SIG-M5 (cell line): Measurements from ENCODE around the gene DUSP12.

ENCODE experiments used
- DNase-seq: peaks from one replicate; lab custom pipeline; 2025; lab: John Stamatoyannopoulos, UW

Gene DUSP12

DNA sequence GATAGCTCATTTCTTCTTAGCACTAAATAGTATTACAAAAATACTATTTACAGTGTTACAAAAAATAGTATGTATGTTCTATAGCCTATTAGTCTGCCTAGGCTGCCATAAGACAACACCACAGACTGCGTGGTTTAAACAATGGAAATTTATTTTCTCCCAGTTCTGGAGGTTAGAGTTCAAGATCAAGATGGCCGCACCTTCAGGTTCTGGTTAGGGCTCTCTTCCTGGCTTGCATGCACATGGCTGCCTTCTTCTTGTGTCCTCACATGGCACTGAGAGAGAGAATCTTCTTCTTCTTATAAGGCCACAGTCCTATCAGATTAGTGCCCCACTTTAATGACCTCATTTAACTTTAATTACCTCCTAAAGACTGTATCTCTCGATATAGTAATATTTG, 20.7 kb downstream of the DUSP12 start:
- no peak for DNase-seq

DNA sequence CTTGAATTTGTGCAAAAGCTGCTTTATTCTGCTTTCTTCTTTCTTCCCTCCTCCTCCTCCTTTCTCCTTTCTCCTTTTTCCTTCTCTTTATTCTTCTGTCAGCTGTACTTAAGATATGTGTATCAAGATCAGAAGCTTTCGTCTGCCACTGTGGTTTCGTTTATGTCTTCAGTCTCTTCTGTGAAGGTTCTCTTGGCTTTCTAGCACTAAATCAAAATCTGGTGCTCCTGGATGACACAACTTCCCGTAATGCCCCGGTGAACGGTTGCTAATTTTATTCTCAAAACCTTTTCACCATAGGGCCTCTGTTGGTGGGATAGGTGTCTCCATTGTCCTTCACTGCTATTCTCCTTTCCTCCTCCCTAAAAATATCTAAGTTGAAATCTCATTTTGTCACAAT, 21.6 kb downstream of the DUSP12 start:
- no peak for DNase-seq

DNA sequence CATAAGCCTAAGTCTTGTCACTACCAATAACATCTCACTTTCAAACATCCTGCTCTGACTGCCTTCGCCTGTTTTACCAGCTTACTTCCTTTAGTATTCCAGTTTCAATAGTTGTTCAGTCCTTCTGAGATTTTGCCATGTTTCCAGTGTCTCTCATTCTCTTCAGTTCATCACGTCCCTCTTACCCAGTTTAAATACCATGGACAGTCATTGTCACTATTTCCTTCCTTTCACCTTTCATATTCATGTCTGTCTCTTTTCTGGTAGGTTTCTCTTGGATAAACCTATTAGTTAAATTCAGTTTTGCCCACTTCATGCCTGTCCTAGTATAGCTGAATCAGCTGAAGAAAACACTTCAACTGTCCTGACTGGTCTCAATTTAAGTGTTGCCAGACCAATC, 22.4 kb downstream of the DUSP12 start:
- DNase-seq: no peak

DNA sequence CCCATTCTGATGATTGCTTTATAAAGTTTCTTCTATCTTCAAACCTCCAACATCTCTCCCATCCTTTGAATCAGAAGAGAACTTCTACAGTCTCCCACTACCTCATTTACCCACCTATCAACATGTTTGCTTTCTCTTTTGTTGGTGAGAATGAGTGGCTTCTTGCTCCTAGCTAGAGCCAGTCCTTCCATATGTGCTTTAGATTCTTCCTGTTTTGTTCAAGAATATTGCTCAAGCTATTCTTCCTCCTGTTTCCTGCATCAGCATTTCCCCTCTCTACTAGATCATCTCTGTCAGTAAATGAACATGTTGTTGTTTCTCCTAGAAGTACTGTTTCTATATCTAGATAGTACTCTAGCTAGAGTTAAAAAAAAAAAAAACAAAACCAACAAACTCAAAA, 22.8 kb downstream of the DUSP12 start:
- DNase-seq: peak; percentile 46

DNA sequence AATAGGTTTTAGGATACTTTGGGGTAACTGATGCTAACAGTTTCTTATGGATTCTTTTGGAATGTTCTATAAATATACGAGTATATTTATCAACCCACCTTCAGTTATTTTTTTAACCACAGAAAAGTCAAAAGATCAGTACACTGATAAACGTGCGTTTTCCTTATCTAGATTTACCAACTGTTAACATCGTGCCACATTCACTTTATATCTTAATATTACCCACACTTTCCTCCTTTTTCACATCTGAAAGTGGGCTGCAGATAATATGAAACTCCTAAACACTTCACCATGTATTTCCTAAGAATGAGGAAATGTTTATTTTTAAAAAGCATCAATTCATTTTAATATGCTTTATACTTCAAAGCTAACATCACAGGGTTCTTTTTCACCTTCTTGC, 24.2 kb downstream of the DUSP12 start:
- no peak for DNase-seq

DNA sequence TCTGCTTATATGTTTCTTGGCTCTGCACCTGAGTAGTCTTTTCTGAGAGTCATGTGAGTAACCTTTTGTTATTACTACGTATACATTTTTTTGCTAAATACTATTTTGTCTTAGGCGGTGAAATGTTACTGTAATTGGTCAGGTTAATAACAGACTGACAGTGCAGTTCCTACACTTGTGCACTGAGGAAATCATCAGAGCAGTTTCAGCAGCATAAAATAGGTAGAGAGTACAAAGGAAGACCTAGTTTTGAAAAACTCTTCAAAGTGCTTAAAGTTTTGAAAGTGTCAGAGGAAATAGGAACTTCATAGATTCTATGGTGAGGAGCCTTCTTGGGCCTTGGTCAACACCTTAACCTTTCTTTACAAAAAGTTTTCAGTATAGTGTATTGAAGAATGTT, 27.7 kb downstream of the DUSP12 start:
- no peak for DNase-seq

DNA sequence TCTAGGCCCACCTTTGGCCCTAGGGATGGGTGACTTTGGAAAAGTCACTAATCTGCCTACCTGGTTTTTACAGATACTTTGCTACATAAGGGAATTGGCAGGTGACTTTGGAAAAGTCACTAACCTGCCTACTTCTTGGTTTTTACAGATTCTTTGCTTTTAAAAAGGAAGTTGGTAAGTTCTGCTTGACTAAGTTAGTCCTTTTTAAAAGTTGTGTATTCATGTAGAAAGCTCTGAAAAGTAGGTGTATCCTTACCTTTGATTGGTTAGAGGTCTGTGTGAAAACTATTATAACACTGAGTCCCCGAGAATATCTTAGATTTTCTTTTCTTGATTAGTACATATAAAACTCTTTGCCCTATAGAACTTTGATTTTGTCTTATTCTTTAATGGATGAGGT, 28.9 kb downstream of the DUSP12 start:
- DNase-seq: no peak

DNA sequence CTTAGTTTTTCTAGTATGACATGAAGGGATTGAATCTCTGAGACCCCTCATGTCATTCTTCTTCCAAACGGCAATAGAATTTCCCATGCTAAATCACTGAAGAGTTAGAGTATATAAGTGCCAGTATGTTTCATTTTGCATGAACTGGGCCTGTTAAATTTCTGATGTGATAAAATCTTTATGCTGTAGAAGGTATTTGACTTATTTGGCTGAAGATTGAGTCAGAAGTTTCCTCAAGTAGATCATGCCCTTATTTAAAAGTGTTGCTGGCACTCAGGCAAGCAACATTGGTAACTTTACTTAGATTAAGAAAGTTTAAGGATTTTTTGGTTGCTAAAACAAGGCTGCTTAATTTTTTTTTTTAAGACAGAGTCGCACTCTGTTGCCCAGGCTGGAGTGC, 29.8 kb downstream of the DUSP12 start:
- DNase-seq: no peak

DNA sequence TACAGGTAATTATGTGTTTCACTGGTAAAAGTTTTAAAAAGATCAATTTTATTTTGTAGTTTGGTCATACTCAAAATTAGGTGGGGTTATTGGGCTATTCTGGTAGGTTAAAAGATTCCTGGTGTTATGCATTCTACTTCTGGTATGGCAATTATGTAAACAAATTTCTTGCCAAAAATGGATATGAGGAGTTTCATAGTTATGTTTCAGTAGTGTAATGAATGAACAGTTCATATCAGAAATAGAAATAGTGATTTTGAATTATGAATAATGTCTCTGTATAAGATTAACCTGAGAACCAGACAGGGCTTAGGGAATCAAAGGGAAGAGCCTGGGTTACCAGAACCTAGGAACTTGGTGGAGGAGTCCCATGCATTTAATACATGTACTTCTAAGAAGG, 32.4 kb downstream of the DUSP12 start:
- no peak for DNase-seq

DNA sequence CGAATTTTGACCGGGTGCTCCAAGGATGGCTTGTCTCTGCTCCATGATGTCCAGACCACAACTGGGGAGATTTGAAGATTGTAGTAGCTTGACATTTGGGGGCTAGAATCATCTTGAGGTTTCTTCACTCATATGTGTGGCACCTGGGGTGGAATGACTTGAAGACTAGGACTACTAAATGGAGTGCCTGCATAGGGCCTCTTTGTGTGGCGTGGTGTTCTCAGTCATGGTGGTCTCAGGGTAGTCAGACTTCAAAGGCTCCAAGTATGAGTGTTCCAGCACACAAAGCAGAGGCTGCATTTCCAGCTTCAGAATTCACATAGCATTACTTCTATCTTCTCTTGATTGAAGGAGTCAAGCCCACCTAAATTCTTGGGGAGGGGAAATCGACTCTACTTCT, 33.3 kb downstream of the DUSP12 start:
- no peak for DNase-seq

DNA sequence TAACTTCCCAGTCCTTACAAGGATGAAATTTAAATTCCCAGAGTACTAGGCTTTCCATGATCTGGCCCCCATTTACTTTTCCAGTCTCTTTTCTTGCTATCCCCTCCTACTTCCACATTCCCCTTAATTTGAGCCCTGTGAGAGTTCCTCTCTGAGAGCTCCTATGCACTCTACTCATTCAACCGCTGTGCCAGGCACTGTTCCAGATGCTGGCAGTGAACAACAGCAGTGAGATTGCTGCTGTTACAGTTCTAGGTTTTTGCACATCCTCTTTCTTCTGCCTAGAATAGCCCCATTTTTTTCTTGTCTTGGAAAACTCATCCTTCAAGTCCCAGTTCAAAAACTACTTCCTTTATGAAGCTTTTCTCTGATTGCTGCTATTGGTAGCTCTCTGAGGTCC, 35.4 kb downstream of the DUSP12 start:
- DNase-seq: no peak

DNA sequence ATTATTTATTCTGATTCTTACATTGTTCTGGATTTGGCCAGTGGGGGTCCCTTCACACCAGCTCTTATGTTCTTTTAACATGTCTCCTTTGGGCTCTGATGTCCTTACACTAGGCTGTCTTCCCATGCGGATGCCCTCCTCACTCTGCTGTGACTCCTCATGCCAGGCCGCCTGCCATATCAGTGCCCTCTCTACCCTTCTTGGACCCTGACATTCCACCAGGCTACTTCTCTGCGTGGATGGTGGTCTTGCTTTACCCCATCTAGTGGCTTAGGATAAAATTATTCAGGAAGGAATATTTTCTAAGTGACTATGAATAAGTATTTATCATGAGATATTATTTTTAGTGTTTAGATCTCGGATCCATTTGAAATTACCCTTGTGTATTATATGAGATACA, 37.8 kb downstream of the DUSP12 start:
- no peak for DNase-seq

DNA sequence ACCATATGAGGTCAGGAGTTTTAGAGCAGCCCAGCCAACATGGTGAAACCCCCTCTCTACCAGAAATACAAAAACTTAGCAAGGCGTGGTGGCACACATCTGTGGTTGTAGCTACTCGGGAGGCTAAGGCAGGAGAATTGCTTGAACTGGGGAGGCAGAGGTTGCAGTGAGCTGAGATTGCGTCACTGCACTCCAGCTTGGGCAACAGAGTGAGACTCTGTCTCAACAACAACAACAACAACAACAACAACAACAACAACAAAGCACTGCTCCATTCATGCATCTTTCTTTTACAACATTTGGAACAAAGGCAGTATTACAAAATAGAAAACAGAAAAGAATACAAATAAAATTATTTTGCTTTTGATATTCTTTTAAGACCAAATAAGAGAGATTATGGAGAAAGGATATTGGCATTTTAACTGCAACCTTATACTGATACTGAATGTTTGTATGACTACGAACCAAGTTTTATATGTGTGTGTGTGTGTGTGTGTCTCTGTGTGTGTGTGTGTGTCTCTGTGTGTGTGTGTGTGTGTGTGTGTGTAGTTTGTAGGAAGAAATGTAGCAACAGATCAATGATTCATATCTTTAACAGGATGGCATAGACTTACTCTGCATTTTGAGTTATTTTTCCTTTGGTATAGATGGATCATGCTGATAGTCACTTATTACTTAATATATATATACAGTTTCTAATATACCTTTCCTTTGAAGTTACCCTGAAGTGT, 41.2 kb downstream of the DUSP12 start:
- no peak for DNase-seq

DNA sequence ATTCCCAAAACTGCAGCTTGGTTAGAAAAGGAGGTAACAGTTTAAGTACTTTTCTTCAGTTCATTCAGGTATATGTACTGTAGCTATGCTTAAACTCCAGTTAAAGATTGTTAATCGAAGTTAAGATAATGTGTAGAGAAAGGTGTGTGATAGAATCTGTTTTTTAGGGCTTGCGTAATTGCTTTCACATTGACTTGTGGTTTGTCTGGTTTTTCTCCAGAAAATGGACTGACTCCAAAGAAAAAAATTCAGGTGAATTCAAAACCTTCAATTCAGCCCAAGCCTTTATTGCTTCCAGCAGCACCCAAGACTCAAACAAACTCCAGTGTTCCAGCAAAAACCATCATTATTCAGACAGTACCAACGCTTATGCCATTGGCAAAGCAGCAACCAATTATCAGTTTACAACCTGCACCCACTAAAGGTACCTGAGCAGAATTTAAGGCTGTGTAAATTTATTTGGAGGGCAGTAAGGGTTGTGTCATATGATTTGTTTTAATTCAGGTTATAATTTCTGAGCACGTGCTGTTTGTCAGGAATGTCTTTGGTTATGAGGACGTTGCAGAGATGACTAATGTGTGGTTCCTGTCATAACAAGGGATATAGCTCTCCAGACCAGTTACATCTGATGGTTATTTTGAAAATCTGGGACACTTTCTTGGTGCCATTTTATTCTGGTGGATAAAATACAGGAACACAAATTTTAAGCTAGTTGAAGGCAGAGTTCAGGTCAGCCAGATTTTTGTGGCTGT, 42.5 kb downstream of the DUSP12 start:
- no peak for DNase-seq

DNA sequence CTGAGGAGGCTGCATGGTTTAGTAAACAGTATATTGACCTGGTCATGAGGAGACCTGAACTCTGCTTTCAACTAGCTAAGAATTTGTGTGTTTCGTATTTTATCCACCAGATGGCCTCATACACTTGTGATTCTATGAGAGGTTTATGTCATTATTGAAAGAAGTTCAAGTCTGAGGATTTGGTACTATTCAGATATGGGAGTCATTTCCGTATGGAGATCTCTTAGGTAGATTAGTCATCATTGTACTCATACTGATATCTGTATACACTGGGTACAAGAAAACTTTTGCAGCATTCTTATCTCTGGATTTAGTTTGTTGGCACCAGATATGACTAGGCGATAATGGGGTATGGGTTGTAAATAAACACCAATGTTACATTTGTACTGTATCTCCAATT, 43.2 kb downstream of the DUSP12 start:
- peak; percentile 24 for DNase-seq

DNA sequence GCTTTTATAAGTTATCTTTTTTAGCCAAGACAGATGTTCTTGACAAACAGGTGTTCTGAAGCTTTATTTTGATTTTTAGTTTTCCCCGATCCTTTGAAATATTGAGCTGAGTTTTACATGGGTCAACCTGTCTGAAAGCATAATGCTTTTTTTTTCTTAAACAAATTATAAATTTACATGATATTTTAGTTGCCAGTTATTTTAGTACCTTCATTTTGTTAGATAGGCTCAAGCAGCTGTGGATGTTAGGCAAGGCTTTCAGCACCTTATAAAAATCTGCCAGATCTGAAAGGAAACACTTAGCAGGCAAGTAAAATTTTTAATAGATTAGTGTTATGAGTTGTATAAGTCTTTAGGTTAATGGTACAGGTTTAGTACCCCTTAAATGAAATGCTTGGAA, 50.2 kb downstream of the DUSP12 start:
- DNase-seq: no peak

DNA sequence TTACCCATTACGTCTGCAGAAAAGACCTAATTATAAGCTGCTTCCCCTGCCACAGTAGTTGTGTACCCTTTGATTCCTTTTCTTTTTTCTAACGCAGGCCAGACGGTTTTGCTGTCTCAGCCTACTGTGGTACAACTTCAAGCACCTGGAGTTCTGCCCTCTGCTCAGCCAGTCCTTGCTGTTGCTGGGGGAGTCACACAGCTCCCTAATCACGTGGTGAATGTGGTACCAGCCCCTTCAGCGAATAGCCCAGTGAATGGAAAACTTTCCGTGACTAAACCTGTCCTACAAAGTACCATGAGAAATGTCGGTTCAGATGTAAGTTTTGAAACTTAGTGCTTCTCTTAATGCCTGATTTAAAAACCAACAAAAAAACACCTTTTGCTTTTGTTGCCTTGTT, 52.4 kb downstream of the DUSP12 start:
- no peak for DNase-seq

DNA sequence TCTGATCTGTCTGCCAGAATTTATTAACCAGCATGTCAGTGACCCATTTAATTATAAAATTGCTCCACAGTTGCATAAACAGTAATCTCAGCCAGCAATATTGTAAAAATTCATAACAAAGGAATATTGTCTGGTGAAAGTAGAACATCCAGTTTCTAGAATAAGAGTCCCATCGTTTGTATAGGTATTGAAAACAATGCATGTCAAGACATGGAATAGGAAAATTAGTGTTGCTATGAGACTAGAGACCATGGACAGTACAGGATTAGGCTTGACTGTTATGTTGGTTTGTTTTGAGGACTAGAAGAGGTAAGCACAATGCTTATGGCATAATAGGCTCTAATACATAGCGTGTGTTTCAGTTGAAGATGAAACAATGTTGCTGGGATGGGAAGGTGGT, 53.6 kb downstream of the DUSP12 start:
- no peak for DNase-seq

DNA sequence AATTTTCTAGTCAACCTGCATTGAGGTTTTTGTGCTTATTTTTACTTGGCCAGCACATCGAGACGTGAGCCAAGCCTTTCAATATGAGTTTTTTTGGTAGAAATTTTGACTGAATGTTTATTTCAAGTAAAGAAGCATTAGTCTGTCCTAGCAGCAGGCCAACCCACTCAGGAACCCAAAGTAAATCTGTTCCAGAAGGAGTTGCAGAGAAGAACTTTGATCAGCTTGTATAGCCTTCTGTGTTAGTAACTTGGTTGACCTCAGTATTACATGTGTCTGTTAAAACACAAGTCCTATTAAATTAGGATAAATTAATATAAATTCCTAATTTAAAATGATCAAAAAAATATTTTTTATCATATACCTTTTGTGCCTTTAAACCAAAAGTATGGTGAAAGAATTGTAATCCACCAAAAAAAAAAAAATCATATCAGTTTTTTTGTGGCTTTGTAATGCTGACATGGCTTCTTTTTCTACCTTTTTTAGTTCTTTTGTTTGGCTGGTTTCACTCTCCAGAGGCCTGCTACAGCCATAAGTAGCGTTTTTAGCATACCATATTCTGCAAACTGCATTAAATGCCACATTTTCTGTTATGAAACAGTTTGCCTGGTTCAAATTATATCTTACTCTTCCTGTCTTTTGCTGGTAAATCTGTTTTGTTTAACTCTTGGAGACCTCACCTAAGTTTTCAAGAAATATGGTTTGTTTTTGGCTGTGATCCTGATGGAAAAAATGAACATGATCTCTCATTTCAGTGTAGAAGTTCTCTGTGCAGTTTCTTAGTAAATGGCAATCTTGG, 56.0 kb downstream of the DUSP12 start:
- DNase-seq: no peak
